ENCODE measurements around the gene TSHZ1.

TSHZ1 gene

DNA sequence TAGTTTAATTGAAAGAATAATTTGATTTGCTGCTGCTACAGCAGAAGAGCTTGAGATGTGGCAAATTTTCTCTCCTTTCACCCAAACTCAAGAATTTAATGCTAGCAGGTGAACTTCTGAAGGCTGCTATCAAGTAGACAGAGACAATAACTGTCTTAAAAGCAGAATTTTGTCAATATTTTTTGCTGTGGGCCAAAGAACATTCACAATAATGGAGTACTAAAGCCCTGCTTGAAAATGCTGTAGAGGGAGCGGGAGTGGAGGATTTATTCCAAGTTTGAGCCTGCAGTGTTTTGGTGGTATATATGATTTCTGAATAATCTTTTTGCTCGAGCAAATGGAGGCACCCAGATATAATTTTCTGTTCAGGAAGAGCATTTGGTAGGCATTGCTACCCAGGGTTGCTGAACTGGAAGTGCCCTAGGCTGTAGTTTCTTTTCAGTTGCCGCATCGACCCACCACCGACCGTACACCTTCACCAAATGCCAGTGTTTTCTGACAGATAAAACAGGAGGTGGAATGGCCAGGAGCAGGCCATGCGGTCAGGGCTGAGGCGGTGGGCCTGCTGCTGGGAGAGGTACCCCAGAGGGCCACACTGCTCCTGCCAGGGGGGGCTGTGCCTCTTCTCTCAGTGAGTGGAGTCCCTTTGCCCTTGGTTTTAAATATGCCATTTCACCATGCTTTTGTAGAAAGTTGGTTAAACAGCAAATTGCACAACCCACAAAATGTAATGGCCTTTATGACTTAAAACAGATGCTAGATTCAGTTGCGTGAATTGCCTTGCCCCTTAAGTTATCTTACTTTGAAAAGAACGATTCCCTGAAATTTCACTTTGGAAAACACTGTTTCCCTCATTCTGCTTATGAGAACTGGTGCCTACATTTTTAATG is 36.4 kb downstream of the TSHZ1 start:
- Histone ChIP-seq H3K4me2 (ENCODE audit: low read length) (peak overlapping the region; percentile 90), H2AFZ (ENCODE audit: low read depth, low read length) (0 out of 2 replicates have a peak overlapping the region, but pooled peaks have one; percentile 13), H3K4me3 (ENCODE audit: low read length) (peak overlapping the region; percentile 71), H3K27me3 (ENCODE audit: low read depth, low read length) (no peaks in the 10 kb centered on the region), H3K79me2 (ENCODE audit: low read length) (peaks cover 100% of the 10 kb centered on the region), H4K20me1 (ENCODE audit: insufficient read depth, low read length) (peaks cover 28% of the 10 kb centered on the region), H3K4me1 (ENCODE audit: low read length) (peaks cover 38% of the 10 kb centered on the region), H3K9ac (ENCODE audit: low read length) (peak overlapping the region; percentile 77), H3K9me3 (ENCODE audit: insufficient read depth, low read length) (no peaks in the 10 kb centered on the region), H3K36me3 (replicated peaks; ENCODE audit: low read depth, low read length) (peaks cover 4% of the 10 kb centered on the region), H3K27ac (ENCODE audit: low read length) (peak overlapping the region; percentile 69)
- TF ChIP-seq, protein P1, sequence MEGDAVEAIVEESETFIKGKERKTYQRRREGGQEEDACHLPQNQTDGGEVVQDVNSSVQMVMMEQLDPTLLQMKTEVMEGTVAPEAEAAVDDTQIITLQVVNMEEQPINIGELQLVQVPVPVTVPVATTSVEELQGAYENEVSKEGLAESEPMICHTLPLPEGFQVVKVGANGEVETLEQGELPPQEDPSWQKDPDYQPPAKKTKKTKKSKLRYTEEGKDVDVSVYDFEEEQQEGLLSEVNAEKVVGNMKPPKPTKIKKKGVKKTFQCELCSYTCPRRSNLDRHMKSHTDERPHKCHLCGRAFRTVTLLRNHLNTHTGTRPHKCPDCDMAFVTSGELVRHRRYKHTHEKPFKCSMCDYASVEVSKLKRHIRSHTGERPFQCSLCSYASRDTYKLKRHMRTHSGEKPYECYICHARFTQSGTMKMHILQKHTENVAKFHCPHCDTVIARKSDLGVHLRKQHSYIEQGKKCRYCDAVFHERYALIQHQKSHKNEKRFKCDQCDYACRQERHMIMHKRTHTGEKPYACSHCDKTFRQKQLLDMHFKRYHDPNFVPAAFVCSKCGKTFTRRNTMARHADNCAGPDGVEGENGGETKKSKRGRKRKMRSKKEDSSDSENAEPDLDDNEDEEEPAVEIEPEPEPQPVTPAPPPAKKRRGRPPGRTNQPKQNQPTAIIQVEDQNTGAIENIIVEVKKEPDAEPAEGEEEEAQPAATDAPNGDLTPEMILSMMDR (IDR thresholded peaks at IDR 0.05; ENCODE audit: low read depth, low read length): no peak
- TF ChIP-seq EZH2phosphoT487 (IDR thresholded peaks at IDR 0.05; ENCODE audit: low read depth): no peak

DNA sequence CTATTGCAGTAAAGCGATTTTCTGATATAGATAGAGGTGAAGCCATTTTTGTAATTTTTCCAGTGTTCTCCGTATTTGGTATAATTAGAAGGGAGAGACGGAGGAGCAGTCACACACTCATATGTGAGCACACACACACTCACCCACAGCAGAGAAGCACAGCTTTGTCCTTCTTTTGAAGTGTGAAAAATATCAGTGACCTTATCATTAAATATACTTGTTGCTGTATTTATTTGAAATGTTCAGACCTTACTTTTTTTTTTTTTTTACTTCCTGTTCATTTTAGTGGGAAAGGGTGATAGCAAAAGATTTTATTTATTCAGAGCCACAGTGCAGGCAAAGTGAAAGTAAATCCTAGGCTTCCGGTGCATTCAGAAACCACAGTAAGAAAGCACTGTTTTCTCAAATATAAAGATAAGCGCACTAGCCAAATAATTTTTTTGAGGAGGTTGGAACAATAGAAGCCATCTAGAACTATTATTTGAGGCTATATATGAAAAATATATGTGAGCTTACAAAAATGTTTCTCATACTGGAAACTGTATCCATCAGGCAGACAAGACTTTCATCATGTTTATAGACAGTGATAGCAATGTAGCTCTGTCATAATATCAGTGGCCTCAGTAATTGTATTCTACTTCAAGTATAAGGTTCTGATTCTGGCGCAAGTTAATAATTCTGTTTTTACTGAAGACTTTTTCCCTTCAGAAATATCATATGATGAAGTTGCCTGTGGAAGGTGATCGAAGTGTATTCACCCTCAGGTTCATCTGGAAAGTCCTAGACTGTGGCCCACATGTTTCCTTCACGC is 37.2 kb downstream of the TSHZ1 start:
- Histone ChIP-seq H3K4me1 (ENCODE audit: low read length) (peaks cover 39% of the 10 kb centered on the region), H3K9me3 (ENCODE audit: insufficient read depth, low read length) (no peaks in the 10 kb centered on the region), H3K27me3 (ENCODE audit: low read depth, low read length) (no peaks in the 10 kb centered on the region), H4K20me1 (ENCODE audit: insufficient read depth, low read length) (peaks cover 20% of the 10 kb centered on the region), H3K36me3 (replicated peaks; ENCODE audit: low read depth, low read length) (no peaks in the 10 kb centered on the region), H3K9ac (ENCODE audit: low read length) (peak overlapping the region; percentile 77), H3K27ac (ENCODE audit: low read length) (peak overlapping the region; percentile 69), H2AFZ (ENCODE audit: low read depth, low read length) (peak overlapping the region; percentile 13; the same call in 1 of the 2 replicates), H3K79me2 (ENCODE audit: low read length) (peaks cover 100% of the 10 kb centered on the region), H3K4me3 (ENCODE audit: low read length) (peak overlapping the region; percentile 71), H3K4me2 (ENCODE audit: low read length) (peak overlapping the region; percentile 90)
- TF ChIP-seq, protein P1 (IDR thresholded peaks at IDR 0.05; ENCODE audit: low read depth, low read length): no peak
- TF ChIP-seq EZH2phosphoT487 (IDR thresholded peaks at IDR 0.05; ENCODE audit: low read depth): no peak

DNA sequence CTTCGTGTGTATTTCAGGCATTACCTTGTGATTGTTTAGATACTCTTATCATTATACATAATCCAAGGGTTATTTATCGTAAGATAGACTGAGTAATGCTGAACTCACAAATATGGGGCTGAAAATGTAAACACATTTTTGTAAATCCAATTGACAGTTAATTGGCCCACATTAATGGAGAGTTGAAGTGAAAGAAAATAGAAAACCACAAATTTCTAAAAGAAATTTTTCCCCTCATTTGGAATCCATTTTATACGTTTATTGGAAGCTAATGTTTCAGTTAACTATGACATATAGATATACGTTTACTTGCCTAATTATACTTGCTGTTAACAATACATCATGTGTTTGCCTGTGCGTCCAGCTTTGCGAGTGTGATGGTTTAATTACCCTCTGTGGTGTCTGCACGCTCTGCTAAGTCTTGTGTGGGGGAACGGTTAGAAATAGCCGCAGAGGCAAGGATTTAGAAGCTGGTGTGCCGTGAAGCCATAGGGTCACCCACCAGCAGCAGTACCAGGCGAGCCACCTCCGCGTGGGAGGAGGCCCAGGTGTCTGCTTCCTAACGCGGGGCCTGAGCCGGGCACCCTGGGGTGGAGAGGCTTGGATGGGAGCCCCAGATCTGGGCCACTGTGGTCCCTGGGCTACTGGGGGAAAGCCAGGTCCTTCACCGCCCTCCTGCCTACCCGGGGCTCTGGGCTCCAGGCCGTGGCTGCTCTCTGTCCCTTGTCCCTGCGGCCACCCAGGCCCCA is 38.0 kb downstream of the TSHZ1 start:
- peak overlapping the region; percentile 77 for H3K9ac ChIP-seq (ENCODE audit: low read length)
- no peaks in the 10 kb centered on the region for H3K36me3 ChIP-seq (replicated peaks; ENCODE audit: low read depth, low read length)
- peak overlapping the region; percentile 90 for H3K4me2 ChIP-seq (ENCODE audit: low read length)
- peaks cover 100% of the 10 kb centered on the region for H3K79me2 ChIP-seq (ENCODE audit: low read length)
- peak overlapping the region; percentile 13; the same call in 1 of the 2 replicates for H2AFZ ChIP-seq (ENCODE audit: low read depth, low read length)
- peaks cover 12% of the 10 kb centered on the region for H4K20me1 ChIP-seq (ENCODE audit: insufficient read depth, low read length)
- H3K27me3 ChIP-seq (ENCODE audit: low read depth, low read length): no peaks in the 10 kb centered on the region
- TF ChIP-seq EZH2phosphoT487 (IDR thresholded peaks at IDR 0.05; ENCODE audit: low read depth): no peak
- TF ChIP-seq, protein P1 (IDR thresholded peaks at IDR 0.05; ENCODE audit: low read depth, low read length): no peak
- peak overlapping the region; percentile 69 for H3K27ac ChIP-seq (ENCODE audit: low read length)
- peak overlapping the region; percentile 71 for H3K4me3 ChIP-seq (ENCODE audit: low read length)
- H3K9me3 ChIP-seq (ENCODE audit: insufficient read depth, low read length): no peaks in the 10 kb centered on the region
- peaks cover 46% of the 10 kb centered on the region for H3K4me1 ChIP-seq (ENCODE audit: low read length)

Data from OCI-LY3 (cell line).